ENCODE measurements around the gene OR6C74.

DNA sequence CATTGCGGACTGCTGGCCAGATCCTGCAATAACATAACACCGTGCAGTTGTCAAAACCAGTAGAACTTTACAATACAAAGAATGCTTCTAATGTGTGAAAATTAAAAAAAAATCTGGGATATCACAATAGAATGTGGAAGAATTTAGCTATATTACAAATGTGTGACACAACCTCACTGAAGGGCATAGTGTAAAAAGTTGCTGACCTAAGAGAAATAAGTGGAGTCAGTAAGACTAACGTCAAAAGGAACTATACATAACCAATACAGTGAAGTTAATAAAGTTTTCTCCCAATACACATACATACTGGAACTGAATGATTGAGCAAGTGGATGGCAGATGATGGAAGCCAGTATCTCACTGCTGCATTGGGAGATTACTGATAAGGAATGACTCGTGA, 12.4 kb downstream of the OR6C74 start:
- TF ChIP-seq POLR2A (IDR thresholded peaks at IDR 0.05), result no peak
- TF ChIP-seq CTCF (IDR thresholded peaks at IDR 0.05), result no peak
